GM12878 (cell line): ENCODE measurements around the gene GBA2. TPM values are rescaled to one million over a fixed set of nuclear protein-coding genes. Genes with fewer than 3 reads are reported as not detected.

Source experiments
- ATAC-seq: fragments of 200-7000 bp; cut with Tn5 transposase; 3 replicates; pipeline ENCODE4 v1.9.1; 2020; ENCODE audit warnings: mild to moderate bottlenecking, moderate library complexity
- BruUV-seq: library from RNA; stranded (reverse); fragments of 400-500 nt; replicated peaks from 2 replicates; lab custom pipeline; 2021; lab: Mats Ljungman, UMichigan
- CTCF ChIA-PET: fragments of 300-600 bp; sonication (Branson Sonifier 250); formaldehyde crosslinking; extraction: SDS; loops from one replicate; lab custom pipeline; 2021; ENCODE audit warnings: inconsistent platforms; lab: Yijun Ruan, JAX
- POLR2A ChIA-PET: fragments of 350-600 bp; formaldehyde crosslinking; extraction: SDS; loops from one replicate; lab custom pipeline; 2021; ENCODE audit warnings: inconsistent platforms; lab: Charles Lee
- RAD21 ChIA-PET: fragments of 300-600 bp; sonication (Branson Sonifier 250); formaldehyde crosslinking; loops from one replicate; lab custom pipeline; 2023; ENCODE audit warnings: antibody characterized with exemption; ENCODE audit not compliant: unreplicated experiment; lab: Charles Lee
- SMC1A ChIA-PET: fragments of 300-600 bp; sonication (Branson Sonifier 250); formaldehyde crosslinking; loops from one replicate; lab custom pipeline; 2023; ENCODE audit not compliant: unreplicated experiment, uncharacterized antibody; lab: Charles Lee
- DNase-seq: peaks from one replicate; pipeline ENCODE4 v3.0.0-alpha.2; 2011; ENCODE audit warnings: low read depth, low spot score
- FAIRE-seq: peaks from 3 replicates; lab custom pipeline; 2011; peaks lifted over from hg19 to GRCh38; lab: Jason Lieb, UNC
- H2AFZ ChIP-seq: 2 replicates; pipeline ENCODE4 v1.6.0; 2011; ENCODE audit warnings: low read depth, low read length, control low read depth; ENCODE audit not compliant: control insufficient read depth
- H3K27ac ChIP-seq: 2 replicates; pipeline ENCODE4 v1.5.1; 2011; ENCODE audit warnings: control low read depth; ENCODE audit not compliant: control insufficient read depth, insufficient read depth
- H3K27me3 ChIP-seq, 2 experiments: replicated peaks in 1 of 2; 2 replicates each; pipeline versions ENCODE4 v1.6.0 to v1.6.1; 2011; ENCODE audit warnings: low read length in 1 of 2; ENCODE audit not compliant: control insufficient read depth in 2 of 2, insufficient read depth in 2 of 2
- H3K36me3 ChIP-seq, 2 experiments: 2 replicates each; pipeline ENCODE4 v1.5.1; 2011; ENCODE audit warnings: low read length in 1 of 2; ENCODE audit not compliant: control insufficient read depth in 2 of 2, insufficient read depth in 2 of 2
- H3K4me1 ChIP-seq: 2 replicates; pipeline ENCODE4 v1.6.1; 2011; ENCODE audit warnings: mild to moderate bottlenecking, low read length, moderate library complexity, mixed read lengths; ENCODE audit not compliant: control insufficient read depth, insufficient read depth
- H3K4me2 ChIP-seq: 2 replicates; pipeline ENCODE4 v1.6.0; 2011; ENCODE audit warnings: control low read depth; ENCODE audit not compliant: control insufficient read depth, insufficient read depth
- H3K4me3 ChIP-seq: fragments of 200-600 bp; sonication (generic); 2 replicates; pipeline ENCODE4 v1.5.1; 2016
- H3K79me2 ChIP-seq: 2 replicates; pipeline ENCODE4 v1.6.0; 2011; ENCODE audit warnings: low read length; ENCODE audit not compliant: control insufficient read depth, insufficient read depth
- H3K9ac ChIP-seq: 2 replicates; pipeline ENCODE4 v1.8.0; 2011; ENCODE audit warnings: low read length, control low read depth, mixed read lengths; ENCODE audit not compliant: control insufficient read depth, insufficient read depth
- H3K9me3 ChIP-seq: replicated peaks from 3 replicates; pipeline ENCODE4 v1.5.1; 2011; ENCODE audit warnings: mild to moderate bottlenecking, low read length; ENCODE audit not compliant: control insufficient read depth, insufficient read depth
- H4K20me1 ChIP-seq: 2 replicates; pipeline ENCODE4 v1.6.0; 2011; ENCODE audit not compliant: control insufficient read depth, insufficient read depth
- ELK1 ChIP-seq: IDR thresholded peaks from 2 replicates; pipeline ENCODE4 v1.6.1; 2012; ENCODE audit warnings: low read depth, low read length, improper control_type of control experiment
- FOS ChIP-seq: IDR thresholded peaks from 3 replicates; pipeline ENCODE4 v1.6.1; 2011; ENCODE audit warnings: borderline replicate concordance; ENCODE audit not compliant: insufficient read length; ENCODE audit errors: extremely low read depth
- GATAD2B ChIP-seq: fragments of 450-650 bp; conservative IDR thresholded peaks from 2 replicates; pipeline ENCODE4 v1.6.1; 2017; ENCODE audit warnings: low read depth, mild to moderate bottlenecking, moderate library complexity
- IKZF2 ChIP-seq, 2 experiments: fragments of 450-650 bp; IDR thresholded peaks; 2 replicates each; pipeline ENCODE4 v1.6.1; 2017; ENCODE audit warnings: mild to moderate bottlenecking in 2 of 2, moderate library complexity in 2 of 2
- JUNB ChIP-seq: IDR thresholded peaks from 2 replicates; pipeline ENCODE4 v1.6.1; 2016; ENCODE audit warnings: antibody characterized with exemption, mild to moderate bottlenecking
- LARP7 ChIP-seq: fragments of 450-650 bp; IDR thresholded peaks from 2 replicates; pipeline ENCODE4 v1.6.1; 2017; ENCODE audit warnings: mild to moderate bottlenecking
- MEF2B ChIP-seq: fragments of 450-650 bp; IDR thresholded peaks from 2 replicates; pipeline ENCODE4 v1.6.1; 2018; ENCODE audit warnings: mild to moderate bottlenecking, moderate library complexity; ENCODE audit not compliant: partially characterized antibody, poor library complexity, severe bottlenecking
- MTA2 ChIP-seq: fragments of 450-650 bp; IDR thresholded peaks from 2 replicates; pipeline ENCODE4 v1.6.1; 2016; ENCODE audit warnings: low read depth, mild to moderate bottlenecking, moderate library complexity
- NR2F1 ChIP-seq: fragments of 450-650 bp; conservative IDR thresholded peaks from 2 replicates; pipeline ENCODE4 v1.6.1; 2017; ENCODE audit warnings: mild to moderate bottlenecking
- NRF1 ChIP-seq: conservative IDR thresholded peaks from 2 replicates; pipeline ENCODE4 v1.6.1; 2011; ENCODE audit warnings: mild to moderate bottlenecking, low read depth, low read length, improper control_type of control experiment
- SIN3A ChIP-seq: IDR thresholded peaks from 2 replicates; pipeline ENCODE4 v1.6.1; 2012; ENCODE audit warnings: low read depth, low read length, improper control_type of control experiment
- SMAD5 ChIP-seq: IDR thresholded peaks from 2 replicates; pipeline ENCODE4 v1.6.1; 2016; ENCODE audit warnings: antibody characterized with exemption, low read depth
- SMARCA5 ChIP-seq: fragments of 450-650 bp; IDR thresholded peaks from 2 replicates; pipeline ENCODE4 v1.6.1; 2017; ENCODE audit warnings: mild to moderate bottlenecking
- TARDBP ChIP-seq: IDR thresholded peaks from 2 replicates; pipeline ENCODE4 v1.6.1; 2016; ENCODE audit warnings: borderline replicate concordance
- TCF3 ChIP-seq: IDR thresholded peaks from 2 replicates; pipeline ENCODE4 v1.6.1; 2012; ENCODE audit warnings: low read depth, mild to moderate bottlenecking, low read length, borderline replicate concordance; ENCODE audit not compliant: insufficient read depth
- WGBS: methylation state at CpG from one replicate; pipeline ENCODE4 v1.1.6; 2016; ENCODE audit warnings: low lambda C conversion rate; ENCODE audit not compliant: insufficient replicate concordance, insufficient coverage; ENCODE audit errors: missing lambda C conversion rate; 5-methylcytosine and 5-hydroxymethylcytosine counted together
- in situ Hi-C: fragments of 300-500 bp; cut with MboI; formaldehyde crosslinking; loops from 9 replicates; pipeline ENCODE4 v1.14.3; 2018; ENCODE audit warnings: mixed read lengths
- intact Hi-C: fragments of 100-400 bp; cut with micrococcal nuclease; formaldehyde crosslinking; loops from one replicate; pipeline ENCODE4 v1.14.2; 2022; ENCODE audit not compliant: unreplicated experiment
- polyA plus RNA-seq, 11 experiments: library from polyadenylated mRNA; depleted of rRNA in 4 of 11; unstranded in 6 of 11; stranded (reverse) in 5 of 11; fragments of >200 nt; fragmentation: Nextera tagmentation in 4 of 11; fragmentation: Illumina TruSeq in 1 of 11; extraction: Ambion mirVana in 4 of 11; extraction: Trizol in 1 of 11; gene quantifications; 1 replicate in 1 of 11; 2 replicates in 10 of 11; pipeline versions ENCODE4 v1.2.1 to v1.2.3, GENCODE V29; 2011 to 2016; ENCODE audit warnings: inconsistent platforms in 2 of 11, missing spikeins in 2 of 11, low read depth in 1 of 11
- total RNA-seq, 4 experiments: library from RNA; depleted of rRNA in 3 of 4; stranded (reverse); fragments of >200 nt in 3 of 4; fragmentation: Illumina TruSeq in 1 of 4; extraction: Trizol in 1 of 4; gene quantifications; 2 replicates each; pipeline versions ENCODE4 v1.2.1 to v1.2.3, GENCODE V29; 2013 to 2021
- TF ChIP-seq, protein P1 (sequence below): fragments of 450-650 bp; IDR thresholded peaks from 2 replicates; pipeline ENCODE4 v1.6.1; 2017; ENCODE audit warnings: mild to moderate bottlenecking, moderate library complexity

GBA2 gene
- total and polyA plus RNA-seq, 10 of the 15 experiments (the other 5 are each of a cell fraction or from before 2014, with no cell fraction given), result 15.3 to 45.1 (median 29.1) TPM

- TF ChIP-seq ELK1, result no peak
- TF ChIP-seq SMARCA5, result no peak
- no peak for TF ChIP-seq SMAD5
- no peak for TF ChIP-seq JUNB
- TF ChIP-seq MEF2B, result no peak
- no peak for TF ChIP-seq SIN3A
- TF ChIP-seq, all 136 proteins: peak for 0
Observed at GRCh38 chr9:35734096-35734495, 14.9 kb downstream of the GBA2 start (continued).

DNA sequence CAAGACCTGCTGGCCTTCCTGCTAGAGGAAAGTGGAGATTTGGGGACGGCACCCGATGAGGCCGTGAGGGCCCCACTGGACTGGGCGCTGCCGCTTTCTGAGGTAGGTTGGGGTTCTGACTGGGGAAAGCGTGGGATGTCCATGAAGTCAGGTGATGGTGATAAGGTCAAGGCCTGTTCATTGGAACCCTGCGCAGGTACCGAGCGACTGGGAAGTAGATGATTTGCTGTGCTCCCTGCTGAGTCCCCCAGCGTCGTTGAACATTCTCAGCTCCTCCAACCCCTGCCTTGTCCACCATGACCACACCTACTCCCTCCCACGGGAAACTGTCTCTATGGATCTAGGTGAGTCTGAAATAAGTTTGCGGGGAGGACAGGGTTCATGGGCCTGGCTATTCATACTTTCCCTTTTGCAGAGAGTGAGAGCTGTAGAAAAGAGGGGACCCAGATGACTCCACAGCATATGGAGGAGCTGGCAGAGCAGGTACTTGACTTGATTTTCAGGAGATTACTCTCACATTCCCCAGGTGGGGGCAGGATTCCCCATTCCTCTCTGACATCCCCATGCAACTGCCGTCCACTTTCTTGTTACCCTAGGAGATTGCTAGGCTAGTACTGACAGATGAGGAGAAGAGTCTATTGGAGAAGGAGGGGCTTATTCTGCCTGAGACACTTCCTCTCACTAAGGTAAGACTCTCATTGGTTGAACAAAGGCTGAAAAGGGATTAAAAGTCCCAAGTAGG is 16.1 kb downstream of the GBA2 start:
- peak overlapping the region; percentile 90 for H3K9ac ChIP-seq
- no peaks in the 10 kb centered on the region for H3K9me3 ChIP-seq
- peaks cover 52% of the 10 kb centered on the region for H3K79me2 ChIP-seq
- intact Hi-C loops, result loop anchor here (1.0 to 10.0 kb wide), 5 partner anchors 15 to 618 kb away; partner anchors contain the start of genes ATOSB and HINT2
- under 1% methylated on average over 14 of the region's 14 CpGs for WGBS
- H3K27ac ChIP-seq, result peak overlapping the region; percentile 92
- DNase-seq, result no peak
- peaks cover 10 to 18% of the 10 kb centered on the region in 2 experiments; a peak in 3 of 4 replicates for H3K36me3 ChIP-seq
- H3K4me2 ChIP-seq, result peak overlapping the region; percentile 93
- in situ Hi-C loops, result loop anchor here (10.0 kb wide), 1 partner anchor 628 kb away; the partner anchor contains the start of gene STOML2
- H4K20me1 ChIP-seq, result no peaks in the 10 kb centered on the region
- BruUV-seq, result TSS peak; percentile 86
- H3K4me3 ChIP-seq, result peak overlapping the region; percentile 74
- H2AFZ ChIP-seq, result peak overlapping the region; percentile 11
- POLR2A ChIA-PET, result interaction anchor here (0.7 to 8.1 kb wide), 16 partner anchors 8 to 129 kb away, joined by 3 to 163 read pairs (median 6); partner anchors contain the start of genes ARHGEF39, CCDC107, GBA2 and HINT2
- peak; percentile 16 for ATAC-seq
- CTCF ChIA-PET, result interaction anchor here (1.0 to 9.5 kb wide), 16 partner anchors 13 to 149 kb away, joined by 3 to 183 read pairs (median 7); partner anchors contain the start of genes ARHGEF39, CCDC107, GBA2 and HINT2
- peak; percentile 83 for FAIRE-seq
- peaks cover 10% of the 10 kb centered on the region for H3K4me1 ChIP-seq
- RAD21 ChIA-PET, result interaction anchor here (1.1 to 8.6 kb wide), 16 partner anchors 14 to 617 kb away, joined by 3 to 133 read pairs (median 5); partner anchors contain the start of genes ARHGEF39, ATOSB, CCDC107 and CD72
- H3K27me3 ChIP-seq, result no peaks in the 10 kb centered on the region
- SMC1A ChIA-PET, result interaction anchor here (1.0 to 8.0 kb wide), 9 partner anchors 15 to 114 kb away, joined by 3 to 145 read pairs (median 12); partner anchors contain the start of genes ARHGEF39, CCDC107, GBA2 and RGP1
- peak; percentile 27; the same call in 1 of the 2 replicates for TF ChIP-seq SIN3A
- TF ChIP-seq MTA2, result peak; percentile 42; the same call in 1 of the 2 replicates
- no peak for TF ChIP-seq TARDBP
- TF ChIP-seq GATAD2B, result peak; percentile 55
- TF ChIP-seq IKZF2 (IDR thresholded peaks at IDR 0.05), result no peak
- TF ChIP-seq LARP7, result peak; percentile 93
- peak; percentile 53; the same call in 1 of the 2 replicates for TF ChIP-seq SMARCA5
- TF ChIP-seq, protein P1, sequence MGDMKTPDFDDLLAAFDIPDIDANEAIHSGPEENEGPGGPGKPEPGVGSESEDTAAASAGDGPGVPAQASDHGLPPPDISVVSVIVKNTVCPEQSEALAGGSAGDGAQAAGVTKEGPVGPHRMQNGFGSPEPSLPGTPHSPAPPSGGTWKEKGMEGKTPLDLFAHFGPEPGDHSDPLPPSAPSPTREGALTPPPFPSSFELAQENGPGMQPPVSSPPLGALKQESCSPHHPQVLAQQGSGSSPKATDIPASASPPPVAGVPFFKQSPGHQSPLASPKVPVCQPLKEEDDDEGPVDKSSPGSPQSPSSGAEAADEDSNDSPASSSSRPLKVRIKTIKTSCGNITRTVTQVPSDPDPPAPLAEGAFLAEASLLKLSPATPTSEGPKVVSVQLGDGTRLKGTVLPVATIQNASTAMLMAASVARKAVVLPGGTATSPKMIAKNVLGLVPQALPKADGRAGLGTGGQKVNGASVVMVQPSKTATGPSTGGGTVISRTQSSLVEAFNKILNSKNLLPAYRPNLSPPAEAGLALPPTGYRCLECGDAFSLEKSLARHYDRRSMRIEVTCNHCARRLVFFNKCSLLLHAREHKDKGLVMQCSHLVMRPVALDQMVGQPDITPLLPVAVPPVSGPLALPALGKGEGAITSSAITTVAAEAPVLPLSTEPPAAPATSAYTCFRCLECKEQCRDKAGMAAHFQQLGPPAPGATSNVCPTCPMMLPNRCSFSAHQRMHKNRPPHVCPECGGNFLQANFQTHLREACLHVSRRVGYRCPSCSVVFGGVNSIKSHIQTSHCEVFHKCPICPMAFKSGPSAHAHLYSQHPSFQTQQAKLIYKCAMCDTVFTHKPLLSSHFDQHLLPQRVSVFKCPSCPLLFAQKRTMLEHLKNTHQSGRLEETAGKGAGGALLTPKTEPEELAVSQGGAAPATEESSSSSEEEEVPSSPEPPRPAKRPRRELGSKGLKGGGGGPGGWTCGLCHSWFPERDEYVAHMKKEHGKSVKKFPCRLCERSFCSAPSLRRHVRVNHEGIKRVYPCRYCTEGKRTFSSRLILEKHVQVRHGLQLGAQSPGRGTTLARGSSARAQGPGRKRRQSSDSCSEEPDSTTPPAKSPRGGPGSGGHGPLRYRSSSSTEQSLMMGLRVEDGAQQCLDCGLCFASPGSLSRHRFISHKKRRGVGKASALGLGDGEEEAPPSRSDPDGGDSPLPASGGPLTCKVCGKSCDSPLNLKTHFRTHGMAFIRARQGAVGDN, result 0 out of 2 replicates have a peak, but pooled peaks have one; percentile 14
- peak; percentile 24; the same call in 1 of the 2 replicates for TF ChIP-seq NRF1
- TF ChIP-seq NR2F1, result peak; percentile 32
- no peak for TF ChIP-seq TCF3
- TF ChIP-seq FOS, result no peak
